NCI-H1930 (cell line): ENCODE results near the gene GAK.
"Not testable (repeated sequence)": the region's sequence is repeated elsewhere in the genome, so short reads cannot be mapped to it uniquely, and the experiment has no call there.

Experiments used
- DNase-seq, 2 experiments: peaks; one replicate each; lab custom pipeline; 2025; lab: John Stamatoyannopoulos, UW

The GAK gene

GRCh38 chr4:931960-932712, at the start of gene GAK, which contains the start of gene TMEM175:
Gene GAK, minus strand, starts transcription at chr4:932316. Its CDS starts 129 bp downstream, at chr4:932187.
Gene TMEM175, plus strand, starts transcription at chr4:932460. Its CDS starts 15,280 bp downstream, at chr4:947740.
- DNase-seq, result peak; percentile 87 to 91

- DNase-seq, result no peak
Observed at GRCh38 chr4:978957-979701, 47.0 kb upstream of the GAK start.

- not testable (repeated sequence) for DNase-seq
Observed at GRCh38 chr4:976016-976415, 43.9 kb upstream of the GAK start.

GRCh38 chr4:974668-975067, 42.6 kb upstream of the GAK start:
- DNase-seq, result no peak

GRCh38 chr4:973431-974397, 41.6 kb upstream of the GAK start, which contains the start of gene DGKQ:
Gene DGKQ, minus strand, starts transcription at chr4:973569. Its CDS starts 87 bp downstream, at chr4:973482.
- peak; percentile 42 to 75 for DNase-seq

- no peak for DNase-seq
Observed at GRCh38 chr4:972651-973424, 40.7 kb upstream of the GAK start.

- no peak for DNase-seq
Observed at GRCh38 chr4:971666-972500, 39.8 kb upstream of the GAK start.

GRCh38 chr4:970854-971520, 38.9 kb upstream of the GAK start:
- DNase-seq, result no peak

- DNase-seq, result no peak
Observed at GRCh38 chr4:970046-970745, 38.1 kb upstream of the GAK start.

- no peak for DNase-seq
Observed at GRCh38 chr4:968621-969394, 36.7 kb upstream of the GAK start.

GRCh38 chr4:968221-968620, 36.1 kb upstream of the GAK start:
- DNase-seq, result no peak

GRCh38 chr4:967113-968104, 35.3 kb upstream of the GAK start:
- DNase-seq, result no peak

- DNase-seq, result no peak
Observed at GRCh38 chr4:966266-967112, 34.4 kb upstream of the GAK start.

- DNase-seq, result no peak
Observed at GRCh38 chr4:965766-966134, 33.6 kb upstream of the GAK start.

- no peak for DNase-seq
Observed at GRCh38 chr4:965048-965765, 33.1 kb upstream of the GAK start.
